Cardiac fibroblast (primary cell): ENCODE data around the gene BEST3.

Experiments used
- DNase-seq, 2 donors: peaks; one replicate each; pipeline versions ENCODE4 v3.0.0 to v3.0.0-alpha.2; 2010; ENCODE audit warnings: low read depth in 2 of 2
- H3K4me3 ChIP-seq, 2 donors: replicated peaks in 1 of 2; 1 replicate in 1 of 2; 2 replicates in 1 of 2; pipeline ENCODE4 v1.5.1; 2011; ENCODE audit warnings: low read depth in 2 of 2, low read length in 2 of 2, mild to moderate bottlenecking in 2 of 2, moderate library complexity in 1 of 2
- TF ChIP-seq, protein P1 (sequence below): IDR thresholded peaks from one replicate; pipeline ENCODE4 v1.5.1; 2011; ENCODE audit warnings: low read depth, mild to moderate bottlenecking, low read length, inconsistent platforms

Gene BEST3

GRCh38 chr12:69704357-69704756, 5.3 kb upstream of the BEST3 start:
- DNase-seq: no peak
- no peak overlapping the region for H3K4me3 ChIP-seq
- TF ChIP-seq, protein P1, sequence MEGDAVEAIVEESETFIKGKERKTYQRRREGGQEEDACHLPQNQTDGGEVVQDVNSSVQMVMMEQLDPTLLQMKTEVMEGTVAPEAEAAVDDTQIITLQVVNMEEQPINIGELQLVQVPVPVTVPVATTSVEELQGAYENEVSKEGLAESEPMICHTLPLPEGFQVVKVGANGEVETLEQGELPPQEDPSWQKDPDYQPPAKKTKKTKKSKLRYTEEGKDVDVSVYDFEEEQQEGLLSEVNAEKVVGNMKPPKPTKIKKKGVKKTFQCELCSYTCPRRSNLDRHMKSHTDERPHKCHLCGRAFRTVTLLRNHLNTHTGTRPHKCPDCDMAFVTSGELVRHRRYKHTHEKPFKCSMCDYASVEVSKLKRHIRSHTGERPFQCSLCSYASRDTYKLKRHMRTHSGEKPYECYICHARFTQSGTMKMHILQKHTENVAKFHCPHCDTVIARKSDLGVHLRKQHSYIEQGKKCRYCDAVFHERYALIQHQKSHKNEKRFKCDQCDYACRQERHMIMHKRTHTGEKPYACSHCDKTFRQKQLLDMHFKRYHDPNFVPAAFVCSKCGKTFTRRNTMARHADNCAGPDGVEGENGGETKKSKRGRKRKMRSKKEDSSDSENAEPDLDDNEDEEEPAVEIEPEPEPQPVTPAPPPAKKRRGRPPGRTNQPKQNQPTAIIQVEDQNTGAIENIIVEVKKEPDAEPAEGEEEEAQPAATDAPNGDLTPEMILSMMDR: no peak

GRCh38 chr12:69703146-69703642, 4.1 kb upstream of the BEST3 start:
- TF ChIP-seq, protein P1: no peak
- DNase-seq: no peak
- no peak overlapping the region for H3K4me3 ChIP-seq

DNA sequence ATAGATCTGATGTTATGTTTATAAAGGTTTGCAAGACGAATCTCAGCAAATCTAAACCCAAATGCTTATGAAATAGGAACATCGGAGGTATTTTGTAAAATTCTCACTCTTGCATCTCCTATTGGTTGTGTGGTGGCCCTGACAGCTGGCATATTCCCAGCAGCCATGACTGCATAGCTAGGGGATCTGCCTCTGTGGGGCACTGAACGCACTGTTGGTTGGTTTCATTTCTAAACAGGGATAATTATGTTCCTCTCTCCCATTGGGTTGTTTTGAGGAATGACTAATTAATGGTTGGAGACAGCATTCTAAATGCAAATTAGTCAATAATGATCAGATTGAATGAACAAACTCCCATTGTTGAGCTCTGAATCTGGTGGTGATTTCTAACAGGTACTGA, 2.7 kb upstream of the BEST3 start:
- TF ChIP-seq, protein P1: no peak
- no peak for DNase-seq
- no peak overlapping the region for H3K4me3 ChIP-seq

GRCh38 chr12:69698054-69698453, 1.0 kb downstream of the BEST3 start:
- no peak for DNase-seq
- no peak overlapping the region for H3K4me3 ChIP-seq
- TF ChIP-seq, protein P1: no peak

DNA sequence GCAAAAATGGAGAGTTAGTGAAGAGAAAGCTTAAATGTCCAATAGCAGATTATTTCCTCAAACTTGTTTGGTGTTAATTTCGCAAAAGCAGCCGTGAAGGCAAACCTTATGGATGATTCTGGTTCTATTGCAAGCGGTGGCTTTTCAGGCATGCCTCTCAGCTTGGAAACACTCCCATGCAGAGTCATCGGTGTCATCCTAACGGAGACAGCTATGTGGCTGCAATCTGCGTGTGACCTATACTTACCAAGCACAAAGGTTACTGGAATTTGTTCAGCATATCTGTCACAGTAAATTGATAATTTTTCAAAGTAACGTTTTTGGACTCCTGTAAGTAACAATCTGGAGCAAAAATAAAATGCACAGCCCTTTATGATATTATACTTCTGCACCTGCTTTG, 5.0 kb downstream of the BEST3 start:
- TF ChIP-seq, protein P1: no peak

DNA sequence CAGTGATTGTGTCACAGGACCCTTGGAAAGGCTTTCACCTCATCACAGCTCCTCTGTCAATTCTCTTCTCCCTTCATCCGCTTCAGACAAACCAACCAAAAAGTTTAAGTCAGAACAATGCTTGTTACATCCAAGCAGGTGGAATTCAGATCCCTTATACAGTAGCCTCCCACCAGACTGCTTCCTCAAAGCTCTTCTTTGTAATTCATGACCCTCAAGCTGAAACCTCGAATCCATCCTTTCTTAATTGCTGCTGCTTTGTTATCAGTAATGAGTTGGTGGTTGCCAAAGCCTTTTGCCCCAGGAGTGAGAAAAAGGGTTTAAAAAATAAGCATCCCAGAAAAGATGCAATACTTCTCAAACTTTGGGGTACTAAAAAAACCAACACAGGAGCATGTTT, 9.5 kb downstream of the BEST3 start:
- H3K4me3 ChIP-seq: no peak overlapping the region
- TF ChIP-seq, protein P1: no peak
- DNase-seq: no peak

More for the DNA sequence above, 5.0 kb downstream of the BEST3 start:
- no peak overlapping the region for H3K4me3 ChIP-seq
- DNase-seq: no peak
